ENCODE measurements around the gene EIF2D.

EIF2D gene

GRCh38 chr1:206591226-206591625 is 21.0 kb downstream of the EIF2D start:
- TF ChIP-seq SIN3A (IDR thresholded peaks at IDR 0.05; ENCODE audit: borderline replicate concordance, insufficient read depth, low read length) (no peak), POLR2AphosphoS5 (IDR thresholded peaks at IDR 0.05; ENCODE audit: low read depth, low read length) (no peak), TAF1 (IDR thresholded peaks at IDR 0.05; ENCODE audit: borderline replicate concordance, insufficient read depth, low read length) (no peak), FOXP2 (optimal IDR thresholded peaks at IDR 0.05; ENCODE audit: borderline replicate concordance, extremely low read depth, extremely low read length, insufficient read depth) (no peak)
- TF ChIP-seq, protein P1, sequence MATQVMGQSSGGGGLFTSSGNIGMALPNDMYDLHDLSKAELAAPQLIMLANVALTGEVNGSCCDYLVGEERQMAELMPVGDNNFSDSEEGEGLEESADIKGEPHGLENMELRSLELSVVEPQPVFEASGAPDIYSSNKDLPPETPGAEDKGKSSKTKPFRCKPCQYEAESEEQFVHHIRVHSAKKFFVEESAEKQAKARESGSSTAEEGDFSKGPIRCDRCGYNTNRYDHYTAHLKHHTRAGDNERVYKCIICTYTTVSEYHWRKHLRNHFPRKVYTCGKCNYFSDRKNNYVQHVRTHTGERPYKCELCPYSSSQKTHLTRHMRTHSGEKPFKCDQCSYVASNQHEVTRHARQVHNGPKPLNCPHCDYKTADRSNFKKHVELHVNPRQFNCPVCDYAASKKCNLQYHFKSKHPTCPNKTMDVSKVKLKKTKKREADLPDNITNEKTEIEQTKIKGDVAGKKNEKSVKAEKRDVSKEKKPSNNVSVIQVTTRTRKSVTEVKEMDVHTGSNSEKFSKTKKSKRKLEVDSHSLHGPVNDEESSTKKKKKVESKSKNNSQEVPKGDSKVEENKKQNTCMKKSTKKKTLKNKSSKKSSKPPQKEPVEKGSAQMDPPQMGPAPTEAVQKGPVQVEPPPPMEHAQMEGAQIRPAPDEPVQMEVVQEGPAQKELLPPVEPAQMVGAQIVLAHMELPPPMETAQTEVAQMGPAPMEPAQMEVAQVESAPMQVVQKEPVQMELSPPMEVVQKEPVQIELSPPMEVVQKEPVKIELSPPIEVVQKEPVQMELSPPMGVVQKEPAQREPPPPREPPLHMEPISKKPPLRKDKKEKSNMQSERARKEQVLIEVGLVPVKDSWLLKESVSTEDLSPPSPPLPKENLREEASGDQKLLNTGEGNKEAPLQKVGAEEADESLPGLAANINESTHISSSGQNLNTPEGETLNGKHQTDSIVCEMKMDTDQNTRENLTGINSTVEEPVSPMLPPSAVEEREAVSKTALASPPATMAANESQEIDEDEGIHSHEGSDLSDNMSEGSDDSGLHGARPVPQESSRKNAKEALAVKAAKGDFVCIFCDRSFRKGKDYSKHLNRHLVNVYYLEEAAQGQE (IDR thresholded peaks at IDR 0.05; ENCODE audit: insufficient read depth in 1 of 2, low read depth in 2 of 2, low read length in 2 of 2) = no peak

DNA sequence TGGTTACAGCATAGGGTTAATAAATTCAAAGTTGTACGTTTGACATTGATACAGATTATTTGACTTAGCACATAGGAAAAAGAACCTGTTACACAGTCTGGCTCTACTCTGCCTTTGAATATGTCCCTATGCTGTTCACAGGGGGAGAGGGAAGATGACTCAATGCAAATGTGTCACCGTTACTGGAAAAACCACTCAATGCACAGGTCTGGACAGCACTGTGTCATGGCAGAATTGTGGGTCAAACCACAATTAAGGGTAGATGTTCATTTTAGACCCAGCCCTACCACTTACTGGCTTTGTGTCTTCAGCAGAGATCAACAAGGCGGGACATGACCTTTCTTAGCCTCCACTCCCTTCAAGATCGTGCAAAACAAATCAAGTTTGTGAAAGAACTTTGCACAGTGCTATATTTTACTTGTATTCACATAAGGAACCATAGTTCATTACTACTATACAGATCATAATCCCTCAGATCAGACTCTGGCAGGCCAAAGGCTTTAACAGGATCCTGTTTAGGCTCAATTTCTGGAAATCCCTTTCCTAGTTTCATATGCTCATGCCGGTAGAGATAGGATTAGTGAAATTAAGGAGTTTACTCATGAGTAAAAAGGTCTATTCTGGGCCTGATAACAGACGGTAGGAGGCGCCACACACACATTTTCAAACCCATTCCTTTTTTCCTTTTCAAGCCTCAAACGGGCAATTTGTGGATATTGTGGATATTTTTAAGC is 22.1 kb downstream of the EIF2D start:
- TF ChIP-seq TAF1 (IDR thresholded peaks at IDR 0.05; ENCODE audit: borderline replicate concordance, insufficient read depth, low read length) (no peak), SIN3A (IDR thresholded peaks at IDR 0.05; ENCODE audit: borderline replicate concordance, insufficient read depth, low read length) (no peak), POLR2AphosphoS5 (IDR thresholded peaks at IDR 0.05; ENCODE audit: low read depth, low read length) (no peak), FOXP2 (optimal IDR thresholded peaks at IDR 0.05; ENCODE audit: borderline replicate concordance, extremely low read depth, extremely low read length, insufficient read depth) (no peak)
- TF ChIP-seq, protein P1 (IDR thresholded peaks at IDR 0.05; ENCODE audit: insufficient read depth in 1 of 2, low read depth in 2 of 2, low read length in 2 of 2) = no peak

- no peak for TF ChIP-seq FOXP2 (optimal IDR thresholded peaks at IDR 0.05; ENCODE audit: borderline replicate concordance, extremely low read depth, extremely low read length, insufficient read depth)
- TF ChIP-seq, protein P1 (IDR thresholded peaks at IDR 0.05; ENCODE audit: insufficient read depth in 1 of 2, low read depth in 2 of 2, low read length in 2 of 2) = no peak
- TF ChIP-seq TAF1 (IDR thresholded peaks at IDR 0.05; ENCODE audit: borderline replicate concordance, insufficient read depth, low read length) = no peak
Observed at GRCh38 chr1:206589206-206589605, 23.1 kb downstream of the EIF2D start.

DNA sequence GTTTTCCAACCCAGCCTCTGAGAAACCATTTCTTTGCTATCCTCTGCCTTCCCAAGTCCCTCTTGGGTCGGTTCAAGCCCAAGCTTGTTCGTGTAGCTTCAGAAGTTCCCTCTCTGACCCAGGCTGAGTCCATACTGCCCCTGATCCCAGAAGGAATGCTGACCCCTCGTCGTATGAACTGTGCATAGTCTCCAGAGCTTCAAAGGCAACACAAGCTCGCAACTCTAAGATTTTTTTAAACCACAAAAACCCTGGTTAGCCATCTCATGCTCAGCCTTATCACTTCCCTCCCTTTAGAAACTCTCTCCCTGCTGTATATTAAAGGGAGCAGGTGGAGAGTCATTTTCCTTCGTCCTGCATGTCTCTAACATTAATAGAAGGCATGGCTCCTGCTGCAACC is 23.8 kb downstream of the EIF2D start:
- TF ChIP-seq TAF1 (IDR thresholded peaks at IDR 0.05; ENCODE audit: borderline replicate concordance, insufficient read depth, low read length) = no peak
- TF ChIP-seq POLR2AphosphoS5 (IDR thresholded peaks at IDR 0.05; ENCODE audit: low read depth, low read length) = no peak
- no peak for TF ChIP-seq FOXP2 (optimal IDR thresholded peaks at IDR 0.05; ENCODE audit: borderline replicate concordance, extremely low read depth, extremely low read length, insufficient read depth)
- TF ChIP-seq, protein P1 (IDR thresholded peaks at IDR 0.05; ENCODE audit: insufficient read depth in 1 of 2, low read depth in 2 of 2, low read length in 2 of 2) = no peak
- TF ChIP-seq SIN3A (IDR thresholded peaks at IDR 0.05; ENCODE audit: borderline replicate concordance, insufficient read depth, low read length) = no peak

All from PFSK-1 (cell line).